GM12873 (cell line): Measurements from ENCODE around the gene KCNQ1.

Source experiments
- TF ChIP-seq, protein P1 (sequence below): IDR thresholded peaks from 2 replicates; pipeline ENCODE4 v1.5.1; 2012; ENCODE audit warnings: low read depth, mild to moderate bottlenecking, moderate library complexity, low read length, control low read depth; ENCODE audit not compliant: insufficient read depth; ENCODE audit errors: missing control alignments

The KCNQ1 gene

DNA sequence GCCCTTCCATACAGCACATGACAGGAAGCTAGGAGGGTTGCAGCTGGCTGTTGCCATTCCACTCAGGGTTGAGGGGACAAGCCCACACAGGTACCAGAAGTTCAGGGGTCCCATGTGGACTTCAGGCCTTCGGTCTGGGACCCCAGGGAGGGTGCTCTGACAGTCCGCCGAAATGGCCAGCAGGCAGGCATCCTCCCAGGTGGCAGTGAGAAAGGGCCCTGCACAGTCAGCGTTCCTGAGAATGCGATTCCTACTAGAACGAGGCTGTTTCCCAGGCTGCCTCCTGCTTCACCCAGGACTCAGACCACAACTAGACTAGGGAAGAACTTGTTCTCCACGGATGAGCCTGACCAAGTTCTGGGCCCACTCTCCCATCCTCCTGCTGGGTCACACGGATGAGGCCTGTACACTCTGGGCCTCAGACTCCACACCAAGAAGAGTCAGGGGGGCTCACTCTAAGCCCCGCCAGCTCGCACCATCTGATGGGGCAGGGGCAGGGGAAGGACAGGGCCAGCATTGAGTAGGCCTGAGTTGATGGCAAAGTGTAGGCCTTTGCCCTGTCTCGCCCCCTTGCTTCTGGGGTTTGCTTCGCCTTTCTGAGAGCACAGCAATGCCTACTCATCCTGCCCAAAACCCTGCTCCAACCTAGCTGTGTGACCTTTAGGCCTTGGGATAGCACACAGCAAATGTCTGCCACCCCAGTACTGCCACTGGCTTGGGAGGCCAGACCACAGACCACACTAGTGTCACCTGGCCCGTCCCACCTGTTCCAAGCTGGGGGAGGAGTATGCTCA is 241.0 kb downstream of the KCNQ1 start:
- TF ChIP-seq, protein P1, sequence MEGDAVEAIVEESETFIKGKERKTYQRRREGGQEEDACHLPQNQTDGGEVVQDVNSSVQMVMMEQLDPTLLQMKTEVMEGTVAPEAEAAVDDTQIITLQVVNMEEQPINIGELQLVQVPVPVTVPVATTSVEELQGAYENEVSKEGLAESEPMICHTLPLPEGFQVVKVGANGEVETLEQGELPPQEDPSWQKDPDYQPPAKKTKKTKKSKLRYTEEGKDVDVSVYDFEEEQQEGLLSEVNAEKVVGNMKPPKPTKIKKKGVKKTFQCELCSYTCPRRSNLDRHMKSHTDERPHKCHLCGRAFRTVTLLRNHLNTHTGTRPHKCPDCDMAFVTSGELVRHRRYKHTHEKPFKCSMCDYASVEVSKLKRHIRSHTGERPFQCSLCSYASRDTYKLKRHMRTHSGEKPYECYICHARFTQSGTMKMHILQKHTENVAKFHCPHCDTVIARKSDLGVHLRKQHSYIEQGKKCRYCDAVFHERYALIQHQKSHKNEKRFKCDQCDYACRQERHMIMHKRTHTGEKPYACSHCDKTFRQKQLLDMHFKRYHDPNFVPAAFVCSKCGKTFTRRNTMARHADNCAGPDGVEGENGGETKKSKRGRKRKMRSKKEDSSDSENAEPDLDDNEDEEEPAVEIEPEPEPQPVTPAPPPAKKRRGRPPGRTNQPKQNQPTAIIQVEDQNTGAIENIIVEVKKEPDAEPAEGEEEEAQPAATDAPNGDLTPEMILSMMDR: no peak

DNA sequence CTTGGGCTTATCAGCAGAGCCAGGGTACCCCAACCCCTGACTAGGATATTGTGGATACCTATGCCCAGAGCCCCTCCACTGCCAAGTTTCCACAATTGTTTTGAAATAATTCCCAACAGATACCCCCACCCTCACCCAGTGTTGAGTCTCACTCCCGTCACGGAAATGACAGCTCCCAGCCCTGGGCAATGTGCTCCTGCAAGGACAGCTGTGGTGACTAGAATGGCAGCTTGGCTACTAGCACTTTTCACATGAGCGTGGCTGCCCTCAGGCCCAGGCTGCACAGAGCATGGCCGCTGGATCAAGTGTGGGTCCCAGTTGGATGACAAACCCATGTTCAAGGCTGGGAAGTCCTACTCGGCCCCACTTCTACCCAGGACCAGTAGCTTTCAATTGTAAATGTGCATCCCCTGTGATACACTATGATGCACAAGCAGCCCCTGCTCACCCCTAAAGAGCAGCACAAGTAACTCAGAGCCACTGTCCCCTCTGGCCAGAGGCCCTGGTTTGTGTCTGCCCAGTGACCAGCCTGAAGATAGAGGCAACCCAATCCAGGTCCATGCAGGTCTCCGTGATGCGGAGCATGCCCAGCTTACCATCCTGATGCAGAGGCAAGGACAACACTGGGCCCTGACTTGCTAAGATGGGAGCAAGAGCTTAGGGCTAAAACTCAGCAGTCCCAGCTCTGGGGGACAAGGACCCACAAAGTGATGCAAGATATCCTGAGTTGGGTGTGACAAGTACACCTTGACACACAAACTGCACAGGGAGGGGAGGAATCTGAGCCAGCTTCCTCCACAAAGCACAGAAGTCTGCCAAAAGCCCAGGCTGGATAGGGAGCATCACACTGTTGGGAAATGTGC is 241.8 kb downstream of the KCNQ1 start:
- TF ChIP-seq, protein P1: no peak

DNA sequence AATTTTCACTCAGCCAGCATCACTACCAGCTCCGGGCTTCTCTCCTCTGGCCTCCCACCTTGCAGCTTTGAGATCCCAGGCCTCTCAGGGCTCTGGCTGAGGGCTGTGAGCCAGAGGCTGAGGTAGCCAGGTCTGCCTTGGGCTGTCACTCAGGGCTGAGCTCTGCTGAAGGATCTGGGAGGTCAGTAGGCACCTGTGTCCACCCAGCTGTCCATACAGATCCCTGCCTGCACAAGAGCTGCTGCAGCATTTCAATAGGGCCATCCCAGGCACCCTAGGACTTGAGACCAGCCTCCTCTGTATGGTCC is 242.4 kb downstream of the KCNQ1 start:
- TF ChIP-seq, protein P1: no peak

DNA sequence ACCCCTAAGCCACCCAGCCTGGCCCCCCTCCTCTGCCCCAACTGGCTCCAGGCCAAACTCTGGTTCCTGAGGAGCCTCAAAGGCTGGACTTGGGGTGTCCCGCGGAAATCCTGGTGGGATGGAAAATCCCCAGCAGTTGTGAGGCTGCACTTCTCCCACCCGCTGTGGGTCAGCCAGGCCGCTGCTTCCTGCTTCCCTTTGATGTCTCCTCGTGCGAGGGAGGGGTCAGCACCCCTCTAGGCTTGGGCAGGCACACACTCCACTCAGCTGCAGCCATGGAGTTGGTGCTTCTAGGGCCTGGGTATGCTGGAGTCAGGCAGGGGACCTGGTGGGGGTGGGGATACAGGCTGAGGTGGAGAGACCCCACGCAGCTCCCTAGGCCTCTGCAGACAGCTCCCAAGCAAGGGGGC is 243.0 kb downstream of the KCNQ1 start:
- TF ChIP-seq, protein P1: no peak

DNA sequence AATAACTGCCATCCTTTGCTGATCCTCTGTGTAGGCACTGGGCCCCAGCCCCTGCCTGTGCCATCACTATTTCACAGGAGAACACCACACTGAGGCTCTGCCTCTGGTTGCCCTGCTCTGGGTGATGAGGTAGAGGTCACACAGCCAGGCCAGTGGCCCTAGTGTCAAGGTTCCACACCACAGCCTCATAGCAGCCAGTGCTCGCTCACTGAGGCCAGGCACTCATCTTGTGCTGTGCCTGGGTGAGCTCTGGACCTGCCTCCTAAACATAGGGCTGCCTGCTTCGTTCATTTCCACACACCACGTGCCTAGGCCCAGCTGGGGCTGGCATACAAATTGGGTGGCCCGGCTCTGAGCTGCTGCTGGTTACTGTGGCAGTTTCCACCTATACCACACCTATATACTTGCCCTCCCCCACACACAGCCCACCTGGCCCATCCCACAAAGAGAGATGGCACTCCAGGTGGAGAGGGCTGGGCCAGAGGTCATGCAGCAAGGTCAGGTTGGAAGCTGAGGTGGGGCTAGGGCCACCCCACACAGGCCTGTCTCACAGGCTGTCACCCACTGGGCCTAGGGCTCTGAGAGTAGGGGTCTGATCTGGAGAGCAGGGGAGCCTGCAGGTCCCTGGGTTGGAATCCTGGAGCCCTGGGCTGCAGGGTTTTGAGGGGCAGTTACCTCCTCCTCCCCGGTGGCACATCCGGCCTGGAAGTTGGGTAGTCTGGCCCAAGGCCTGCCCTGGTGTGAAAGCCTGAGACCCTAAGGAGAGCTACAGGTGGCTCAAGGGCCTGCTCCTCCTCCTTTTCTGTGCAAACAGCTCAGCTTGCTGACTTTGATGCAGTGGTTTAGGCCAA is 243.8 kb downstream of the KCNQ1 start:
- TF ChIP-seq, protein P1: no peak

DNA sequence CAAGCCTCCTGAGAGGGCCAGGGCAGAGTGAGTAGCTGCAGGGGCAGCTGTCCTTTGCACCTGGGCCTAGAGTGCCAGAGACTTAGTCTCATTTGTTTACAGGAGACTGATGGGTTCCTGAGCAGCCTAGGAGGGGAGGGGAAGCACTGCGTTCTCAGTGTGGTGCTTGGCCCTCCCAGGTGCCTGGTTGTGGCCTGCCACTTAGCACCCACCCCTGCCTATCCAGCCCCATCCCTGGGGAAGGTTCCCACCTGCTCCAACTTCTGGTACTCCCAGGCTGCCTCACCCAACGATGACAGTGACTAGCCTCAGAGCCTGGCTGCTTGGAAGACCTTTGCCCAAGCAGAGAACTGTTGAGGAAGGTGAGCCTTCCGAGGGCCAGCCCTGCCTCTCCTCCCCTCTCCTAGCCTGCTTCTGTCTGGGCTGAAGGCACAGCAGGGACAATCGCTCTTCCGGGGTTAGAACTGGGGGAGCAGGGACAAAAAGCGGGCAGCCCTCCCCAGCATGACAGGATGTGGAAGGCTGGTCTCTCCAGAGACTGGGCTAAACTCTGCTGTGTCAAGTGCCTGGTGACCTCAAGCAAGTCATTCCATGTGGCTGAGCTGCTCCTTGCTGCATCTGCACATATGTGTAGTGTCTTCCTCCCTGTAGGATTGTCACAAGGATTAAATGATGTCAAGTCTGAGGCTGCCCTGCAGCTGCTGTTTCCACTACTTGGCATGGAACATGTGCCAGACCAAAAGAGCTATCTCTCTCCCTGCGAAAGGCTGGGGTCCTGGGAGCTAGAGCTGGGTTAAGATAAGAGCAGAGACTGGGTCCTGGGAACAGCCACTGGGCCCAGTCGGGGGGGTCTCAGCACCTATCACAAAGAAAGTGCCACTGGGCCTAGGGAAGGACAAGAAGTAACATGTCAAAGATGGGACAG is 245.1 kb downstream of the KCNQ1 start:
- TF ChIP-seq, protein P1: no peak
